GM21381 (cell line): Measurements from ENCODE around the gene NCOA3.

Experiments
- ATAC-seq: cut with Tn5 transposase; IDR thresholded peaks from one replicate; pipeline ENCODE4 v1.9.1; 2021; ENCODE audit warnings: mild to moderate bottlenecking, moderate library complexity; ENCODE audit not compliant: unreplicated experiment

The NCOA3 gene

DNA sequence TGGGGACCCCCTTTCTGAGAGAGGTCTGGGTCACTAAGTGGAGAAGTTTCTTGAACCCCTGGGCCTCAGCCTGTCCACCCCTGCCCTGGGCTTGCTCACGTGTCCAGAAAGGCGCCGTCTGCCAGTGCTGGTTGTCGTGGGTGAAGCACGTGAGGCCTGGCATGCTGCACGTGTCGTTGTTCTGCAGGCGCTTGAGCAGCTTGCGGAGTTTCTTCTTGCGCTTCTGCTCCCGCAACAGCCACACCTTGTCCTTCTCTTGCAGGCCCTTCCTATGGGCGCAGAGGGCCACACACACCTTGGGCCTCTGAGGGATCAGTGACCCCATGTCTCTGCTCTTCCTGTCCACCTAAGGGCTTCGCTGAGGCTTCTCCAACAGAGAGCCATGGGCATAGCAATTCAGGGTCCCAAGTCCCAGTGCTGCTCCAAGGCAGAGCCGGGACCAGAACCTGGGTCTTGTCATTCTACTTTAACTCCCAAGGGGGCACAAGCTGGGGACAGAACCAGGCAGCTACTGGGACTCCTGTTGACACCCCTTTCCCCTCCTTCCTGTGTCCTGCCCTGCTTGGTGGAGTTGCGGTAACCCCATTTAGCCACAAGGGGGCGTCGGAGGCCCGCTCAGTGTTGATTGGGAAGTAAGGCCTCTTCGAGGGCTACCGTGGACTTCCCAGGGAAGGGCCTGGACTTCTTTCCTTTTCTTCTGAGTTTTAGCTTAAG, 161.8 kb downstream of the NCOA3 start:
- no peak for ATAC-seq

DNA sequence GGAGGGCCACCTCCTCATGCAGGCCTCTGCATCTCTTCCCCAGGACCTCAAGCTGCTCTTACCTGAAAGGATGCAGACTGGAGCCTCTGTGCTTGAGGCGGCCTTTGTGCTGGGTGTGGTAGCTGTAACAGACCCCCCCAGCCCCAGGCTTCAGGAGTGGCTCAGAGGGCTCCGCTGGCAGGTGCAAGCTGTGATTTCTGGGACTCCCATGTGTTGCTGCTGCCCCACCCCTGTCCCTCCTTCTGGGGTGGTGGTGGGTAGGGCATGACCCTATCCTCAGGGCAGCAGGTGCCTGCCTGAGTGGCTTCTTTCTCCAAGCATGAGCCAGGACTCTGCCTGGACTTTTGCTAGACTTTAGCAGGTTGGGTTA, 162.4 kb downstream of the NCOA3 start:
- ATAC-seq = no peak

DNA sequence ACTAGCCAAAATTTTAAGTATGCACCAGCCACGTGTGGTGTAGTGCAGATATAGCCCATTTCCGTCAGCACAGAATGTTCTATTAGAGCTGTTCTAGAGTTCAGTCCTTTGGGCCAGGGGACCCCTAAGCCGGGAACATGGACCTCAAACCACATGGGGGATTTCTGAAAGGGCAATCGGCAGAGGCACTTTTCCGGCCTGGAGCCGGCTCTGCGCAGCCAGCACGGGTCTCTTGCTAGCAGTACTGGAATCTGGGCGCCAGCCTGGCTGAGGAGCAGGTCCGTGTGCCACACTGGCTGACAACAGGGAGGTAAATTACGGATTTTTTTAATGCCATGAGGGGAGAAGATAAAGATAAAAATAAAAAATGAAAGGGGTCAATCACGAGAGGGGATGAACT, 163.1 kb downstream of the NCOA3 start:
- ATAC-seq = no peak

DNA sequence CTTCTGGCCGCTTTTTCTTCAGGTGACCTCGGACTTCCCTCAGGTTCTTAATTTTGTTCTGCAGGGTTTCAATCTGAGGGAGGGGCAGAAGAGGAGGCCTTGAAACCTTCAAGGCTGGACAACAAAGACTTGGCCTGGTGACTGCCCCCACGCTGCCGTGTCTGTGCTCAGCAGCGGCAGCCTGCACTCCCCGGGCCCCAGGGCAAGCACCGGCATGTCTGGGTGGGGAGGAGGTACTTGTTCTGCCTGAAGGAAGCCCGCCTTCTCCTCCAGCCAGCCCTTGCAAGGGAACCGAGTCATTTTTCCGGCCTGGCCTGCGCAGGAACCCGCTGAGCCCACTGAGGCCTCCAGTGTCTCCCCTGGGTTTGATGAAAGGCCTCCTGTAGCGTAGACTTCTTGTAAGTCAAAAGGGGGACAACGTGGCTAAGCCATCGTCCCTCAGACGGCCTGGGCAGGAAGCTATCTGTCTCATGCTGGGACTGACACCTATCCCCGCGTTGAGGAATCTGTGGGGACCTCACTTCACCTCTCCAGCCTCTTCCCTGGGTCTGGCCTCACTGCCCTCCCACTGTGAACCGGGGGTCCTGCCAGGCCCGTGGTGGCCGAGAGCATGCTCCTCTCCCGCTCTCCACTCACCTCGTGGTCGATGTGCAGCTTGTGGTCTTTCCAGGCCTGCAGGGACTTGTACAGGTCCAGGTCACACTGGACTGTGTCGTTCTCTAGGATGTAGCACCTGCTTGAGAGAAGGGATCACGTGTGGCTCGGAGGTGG, 163.7 kb downstream of the NCOA3 start:
- ATAC-seq = no peak

DNA sequence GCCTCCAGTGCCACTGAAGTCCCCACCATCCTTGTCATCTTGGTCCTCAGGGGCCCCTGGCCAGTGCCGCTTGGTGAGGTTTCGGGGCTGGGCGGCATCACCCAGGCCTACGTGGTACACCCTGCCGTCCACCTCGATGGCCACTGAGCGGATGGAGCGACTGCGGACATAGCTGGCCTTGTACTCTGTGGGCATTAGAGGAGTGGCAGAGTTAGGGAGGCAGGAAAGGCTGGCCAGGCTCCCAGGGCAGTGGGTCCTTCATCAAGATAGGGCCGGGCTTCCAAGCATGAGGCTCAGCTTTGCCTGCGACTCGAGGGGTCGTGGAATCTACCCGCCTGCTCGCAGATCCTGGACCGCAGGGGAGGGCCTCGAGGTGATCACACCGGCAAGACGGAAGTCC, 164.6 kb downstream of the NCOA3 start:
- ATAC-seq = no peak

DNA sequence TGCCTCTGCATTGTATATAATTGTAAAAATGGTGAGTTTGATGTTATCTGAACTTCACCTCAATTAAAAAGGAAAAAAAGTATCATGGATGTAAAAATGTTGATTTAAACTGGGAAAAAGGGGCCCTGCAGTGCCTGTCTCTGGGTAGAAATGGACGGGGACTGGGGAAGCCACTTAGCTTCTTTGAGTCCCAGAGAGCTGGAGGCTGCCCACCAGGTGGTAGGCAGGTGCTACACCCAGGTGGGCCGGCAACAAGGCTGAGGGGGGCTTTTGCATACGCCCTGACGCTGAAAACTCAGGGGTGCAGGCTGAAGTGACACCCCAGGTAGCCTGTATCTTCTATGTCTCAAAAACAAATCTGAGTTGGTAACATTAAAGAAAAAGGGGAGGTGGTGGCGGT, 165.4 kb downstream of the NCOA3 start:
- ATAC-seq = no peak

DNA sequence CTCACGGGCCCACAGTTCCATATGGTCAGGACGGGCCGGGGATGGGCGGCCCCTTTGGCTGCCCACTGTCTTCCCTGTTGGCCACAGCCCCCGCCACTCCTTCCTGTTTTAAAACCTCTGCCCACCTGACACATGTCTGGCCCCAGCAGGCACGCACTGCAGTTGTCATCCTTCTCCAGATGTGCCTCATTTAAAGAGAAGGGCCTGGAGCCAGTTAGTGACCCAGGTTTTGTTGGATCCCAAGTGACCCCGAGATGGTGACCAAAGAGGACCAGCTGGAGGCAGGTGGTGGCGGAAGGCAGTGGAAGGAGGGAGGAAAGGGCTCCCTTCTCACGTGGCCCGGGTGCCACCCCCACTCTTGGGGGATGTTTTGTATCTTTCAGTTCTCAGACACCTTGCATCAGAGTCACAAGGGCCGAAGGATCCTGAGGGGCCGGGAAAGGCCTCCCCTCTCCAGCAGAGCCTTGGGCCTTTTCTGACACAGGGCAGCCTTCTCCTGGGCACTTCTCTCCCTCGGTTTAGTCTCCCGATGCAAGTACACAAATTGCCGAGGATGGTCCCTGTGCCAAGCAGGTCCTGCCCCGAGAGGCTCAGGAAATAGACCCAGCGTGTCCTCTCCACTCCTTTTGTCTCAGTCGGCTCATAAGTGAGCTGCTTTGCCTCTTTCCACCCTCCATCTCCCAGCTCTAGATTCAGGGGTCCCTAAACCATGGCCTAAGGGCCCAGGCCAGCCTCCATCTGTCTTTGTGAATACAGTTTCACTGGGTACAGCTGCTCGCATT, 166.0 kb downstream of the NCOA3 start:
- ATAC-seq = no peak

DNA sequence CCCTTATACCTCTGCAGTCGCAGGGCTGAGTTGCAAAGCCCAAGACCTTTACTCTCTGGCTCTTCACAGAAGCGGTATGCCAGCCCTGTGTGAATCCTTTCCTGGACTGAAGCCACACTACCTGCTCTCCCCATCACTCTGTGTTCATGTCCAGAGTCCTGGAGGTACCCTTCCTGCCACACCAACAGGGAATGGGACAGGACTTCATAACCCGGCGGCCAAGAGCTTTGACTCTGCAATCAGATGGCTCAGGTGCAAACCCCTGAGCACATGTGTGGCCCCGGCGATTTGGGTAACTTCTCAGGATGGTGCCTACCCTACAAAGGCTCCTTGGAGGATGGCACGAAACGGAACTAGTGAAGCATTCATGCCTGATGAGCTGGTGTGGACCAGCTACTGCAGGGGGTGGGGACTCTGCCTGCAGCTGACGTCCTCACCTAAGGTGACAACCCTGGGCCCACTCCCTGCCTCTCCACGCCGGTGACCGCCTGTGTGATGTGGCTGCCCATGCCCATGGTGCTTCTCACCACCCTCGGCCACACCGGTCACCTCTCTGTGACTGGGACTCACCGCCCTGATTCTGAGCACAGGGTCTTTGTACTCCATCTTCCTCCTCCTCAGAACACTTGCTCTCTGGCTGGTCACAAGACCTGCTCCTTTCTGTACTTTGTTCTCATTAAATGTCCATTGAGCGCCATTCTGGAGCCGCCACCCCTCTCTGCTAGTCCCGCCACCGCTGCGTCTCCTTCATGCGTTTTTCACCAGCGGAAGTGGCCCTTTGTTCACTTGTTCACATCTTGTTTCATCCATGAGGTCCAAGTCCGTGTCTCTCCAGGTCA, 166.8 kb downstream of the NCOA3 start:
- ATAC-seq = no peak

DNA sequence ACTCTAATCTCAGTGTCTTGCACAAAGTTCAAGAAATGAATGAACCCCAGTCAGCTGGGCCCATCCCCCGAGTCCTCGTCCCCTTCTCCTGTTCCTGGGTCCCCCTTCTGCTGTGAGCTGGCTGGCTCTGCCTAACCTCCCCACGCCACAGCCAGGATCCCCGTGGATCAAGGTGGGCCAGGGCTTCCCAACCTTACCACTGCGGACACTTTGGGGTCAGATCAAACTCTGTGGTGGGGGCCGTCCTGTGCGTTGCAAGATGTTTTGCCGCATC, 167.4 kb downstream of the NCOA3 start:
- ATAC-seq = no peak

DNA sequence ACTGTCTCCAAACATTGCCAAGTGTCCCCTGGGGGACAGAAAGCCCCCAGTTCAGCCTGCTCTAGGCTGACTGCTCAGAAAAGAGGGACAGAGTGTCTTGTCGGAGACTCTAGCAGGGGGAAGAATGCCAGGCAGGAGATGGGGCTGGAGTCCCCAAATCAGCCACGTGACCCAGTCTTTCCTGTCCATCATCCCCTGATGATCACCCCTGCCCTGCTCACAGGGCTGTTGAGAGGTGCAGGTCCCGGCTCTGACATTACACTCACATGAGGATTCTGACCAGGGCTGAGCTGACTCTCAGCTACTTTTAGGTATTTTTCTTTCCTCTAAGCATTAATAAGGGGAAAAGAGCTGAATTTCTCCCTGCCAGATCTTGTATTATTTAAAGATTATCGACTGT, 167.8 kb downstream of the NCOA3 start:
- ATAC-seq = no peak

DNA sequence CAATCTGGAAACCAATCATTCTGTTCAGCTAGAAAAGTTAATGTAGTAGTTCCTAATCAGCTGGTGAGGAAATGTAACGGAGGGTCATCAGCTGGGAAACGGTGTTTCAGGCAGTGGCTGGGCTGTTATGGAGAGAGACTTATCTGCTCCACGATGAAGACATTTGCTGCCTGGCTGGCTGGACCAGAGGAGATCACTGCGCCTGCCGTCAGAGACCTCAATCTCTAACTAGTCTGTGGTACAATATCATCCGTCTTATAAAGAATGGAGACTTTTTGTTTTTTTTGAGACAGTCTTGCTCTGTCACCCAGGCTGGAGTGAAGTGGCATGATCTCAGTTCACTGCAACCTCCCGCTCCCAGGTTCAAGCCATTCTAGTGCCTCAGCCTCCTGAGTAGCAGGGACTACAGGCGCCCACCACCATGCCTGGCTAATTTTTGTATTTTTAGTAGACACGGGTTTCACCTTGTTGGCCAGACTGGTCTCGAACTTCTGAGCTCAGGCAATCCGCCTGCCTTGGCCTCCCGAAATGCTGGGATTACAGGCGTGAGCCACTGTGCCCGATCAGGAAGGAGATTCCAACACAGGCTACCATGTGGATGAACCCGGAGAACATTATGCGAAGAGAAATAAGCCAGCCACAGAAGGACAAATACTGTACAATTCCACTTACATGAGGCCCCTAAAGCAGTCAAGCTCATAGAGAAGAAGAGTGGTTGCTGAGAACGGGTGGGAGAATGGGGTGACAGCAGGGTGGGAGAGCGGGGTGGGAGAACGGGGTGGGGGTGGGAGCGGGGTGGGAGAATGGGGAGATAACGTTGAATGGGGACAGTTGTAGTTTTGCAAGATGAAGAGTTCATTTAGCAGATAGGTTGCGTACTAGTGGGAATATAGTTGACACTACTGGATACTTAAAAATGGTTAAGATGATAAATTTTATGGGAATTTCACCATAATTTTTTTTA, 168.5 kb downstream of the NCOA3 start:
- no peak for ATAC-seq

DNA sequence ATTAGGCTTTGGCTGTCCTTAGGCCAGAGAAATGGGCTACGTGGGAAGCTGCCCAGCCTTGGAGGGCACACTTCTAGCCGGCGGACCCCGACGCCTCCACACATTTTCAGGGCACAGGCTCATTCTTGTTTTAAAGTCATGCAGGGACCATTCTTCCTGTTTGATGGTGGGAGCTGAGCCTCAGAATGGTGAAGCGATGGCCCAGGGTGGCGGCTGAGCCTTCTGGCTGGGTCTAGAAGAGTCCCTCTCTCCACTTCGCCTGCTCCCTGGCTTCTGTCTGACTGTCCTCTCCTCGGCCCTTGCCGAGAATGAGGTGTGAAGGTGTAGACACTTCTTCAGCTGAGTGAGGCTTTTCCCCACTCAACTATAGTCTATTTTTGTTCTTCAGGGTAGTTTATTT, 169.2 kb downstream of the NCOA3 start:
- no peak for ATAC-seq

DNA sequence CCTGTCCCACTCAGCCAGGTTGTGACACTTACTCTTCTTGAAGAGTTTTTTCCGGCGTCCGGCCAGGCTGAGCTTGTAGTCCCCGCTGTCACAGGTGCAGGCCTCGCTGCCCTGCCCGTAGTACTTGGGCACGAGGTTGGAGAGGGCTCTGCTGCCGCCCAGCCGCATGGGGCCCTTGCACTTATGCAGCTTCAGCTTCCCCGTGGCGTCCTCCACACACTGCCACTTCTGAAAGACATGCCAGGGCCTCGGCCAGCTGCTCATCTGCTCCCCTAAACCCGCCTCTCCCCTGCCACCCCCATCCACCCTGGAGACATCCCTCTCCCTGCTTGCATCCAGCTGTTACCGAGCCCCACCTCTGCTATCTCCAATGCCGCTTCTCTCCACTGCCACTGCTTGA, 170.5 kb downstream of the NCOA3 start:
- ATAC-seq = no peak

DNA sequence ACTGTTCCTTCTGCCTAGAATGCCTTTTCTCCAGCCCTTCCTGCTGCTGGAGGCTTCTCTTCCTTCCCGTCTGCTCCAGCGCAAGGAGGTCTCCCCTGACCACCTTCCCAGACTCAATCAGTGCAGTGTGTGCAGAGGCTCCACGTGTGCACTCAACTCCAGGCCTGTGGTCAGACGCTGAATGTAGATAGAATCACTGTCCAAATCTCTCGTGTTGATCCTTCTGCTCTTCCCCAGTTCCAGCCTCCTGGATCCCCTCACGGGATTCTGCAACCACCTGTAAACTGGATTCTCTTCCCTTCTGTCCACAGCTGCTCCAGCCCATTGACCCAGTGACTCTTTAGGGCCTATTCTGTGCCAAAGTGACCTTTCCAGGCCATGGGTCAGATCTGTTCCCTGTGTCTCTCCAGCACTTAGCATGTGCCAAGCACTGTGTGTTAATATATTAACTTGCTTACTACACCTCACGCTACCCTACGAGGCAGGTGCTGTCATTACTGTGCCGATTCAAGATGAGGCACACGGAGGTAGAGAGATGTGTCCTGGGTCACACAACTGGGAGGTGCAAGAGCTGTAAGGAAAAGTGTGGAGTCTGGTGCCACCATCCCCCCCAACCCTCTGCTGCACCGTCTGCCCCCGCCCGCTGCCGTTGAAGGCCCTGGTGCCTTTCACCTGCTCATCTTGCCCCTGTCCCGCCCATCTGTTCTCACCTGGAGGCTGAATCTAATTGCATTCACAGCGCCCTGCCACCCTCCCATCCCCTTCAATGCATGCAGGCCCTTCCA, 171.4 kb downstream of the NCOA3 start:
- no peak for ATAC-seq

DNA sequence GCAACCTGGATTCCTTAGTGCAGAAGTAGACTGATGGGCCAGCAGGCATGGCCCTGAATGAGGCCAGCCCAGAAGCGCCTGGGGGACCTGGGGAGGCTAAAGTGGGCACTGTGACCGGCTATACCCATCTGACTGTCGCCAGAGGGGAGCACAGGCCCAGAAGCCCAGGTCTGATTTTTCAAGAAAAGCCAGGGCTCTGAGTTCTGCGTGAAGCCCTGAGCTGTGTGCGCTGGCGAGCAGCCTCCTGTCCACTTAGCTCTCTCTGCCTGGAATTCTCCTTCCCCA, 171.9 kb downstream of the NCOA3 start:
- ATAC-seq = no peak

DNA sequence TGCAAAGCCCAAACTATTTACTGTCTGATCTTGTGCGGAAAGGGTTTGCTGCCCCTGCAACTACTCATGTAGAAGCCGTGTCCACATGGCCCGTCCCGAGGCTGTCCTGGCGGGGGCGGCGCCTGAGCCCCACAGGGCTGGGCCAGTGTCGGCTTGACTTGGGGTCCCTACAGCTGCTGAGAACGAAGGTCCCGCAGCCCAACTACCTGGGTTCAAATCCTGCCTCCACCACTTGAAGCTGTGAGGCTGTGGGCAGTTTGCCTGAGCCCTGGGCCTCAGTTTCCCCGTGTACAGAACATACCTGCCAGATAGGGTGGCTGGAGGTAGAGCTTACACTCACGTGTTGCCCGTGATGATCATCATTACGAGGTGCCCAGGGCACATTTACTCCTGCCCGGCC, 172.5 kb downstream of the NCOA3 start:
- ATAC-seq = no peak

DNA sequence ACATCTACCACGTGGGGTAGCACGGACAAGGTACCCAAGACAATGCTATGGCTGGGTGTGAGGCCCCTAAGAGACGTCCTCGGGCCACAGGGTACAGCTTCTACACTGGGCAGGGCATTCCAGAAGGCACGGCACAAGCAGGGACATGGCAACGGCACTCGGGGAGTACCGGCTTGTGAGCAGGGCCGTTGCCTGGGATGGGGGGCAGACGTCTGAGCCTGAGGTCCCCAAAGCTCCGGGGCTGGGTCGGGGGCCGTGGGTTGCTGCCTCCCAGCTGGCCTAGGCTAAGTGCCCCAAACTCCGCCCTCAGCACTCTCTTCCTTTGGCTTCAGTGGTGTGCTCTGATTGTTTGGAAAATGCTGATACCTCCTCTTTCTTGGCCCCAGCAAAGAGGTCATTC, 173.0 kb downstream of the NCOA3 start:
- no peak for ATAC-seq

DNA sequence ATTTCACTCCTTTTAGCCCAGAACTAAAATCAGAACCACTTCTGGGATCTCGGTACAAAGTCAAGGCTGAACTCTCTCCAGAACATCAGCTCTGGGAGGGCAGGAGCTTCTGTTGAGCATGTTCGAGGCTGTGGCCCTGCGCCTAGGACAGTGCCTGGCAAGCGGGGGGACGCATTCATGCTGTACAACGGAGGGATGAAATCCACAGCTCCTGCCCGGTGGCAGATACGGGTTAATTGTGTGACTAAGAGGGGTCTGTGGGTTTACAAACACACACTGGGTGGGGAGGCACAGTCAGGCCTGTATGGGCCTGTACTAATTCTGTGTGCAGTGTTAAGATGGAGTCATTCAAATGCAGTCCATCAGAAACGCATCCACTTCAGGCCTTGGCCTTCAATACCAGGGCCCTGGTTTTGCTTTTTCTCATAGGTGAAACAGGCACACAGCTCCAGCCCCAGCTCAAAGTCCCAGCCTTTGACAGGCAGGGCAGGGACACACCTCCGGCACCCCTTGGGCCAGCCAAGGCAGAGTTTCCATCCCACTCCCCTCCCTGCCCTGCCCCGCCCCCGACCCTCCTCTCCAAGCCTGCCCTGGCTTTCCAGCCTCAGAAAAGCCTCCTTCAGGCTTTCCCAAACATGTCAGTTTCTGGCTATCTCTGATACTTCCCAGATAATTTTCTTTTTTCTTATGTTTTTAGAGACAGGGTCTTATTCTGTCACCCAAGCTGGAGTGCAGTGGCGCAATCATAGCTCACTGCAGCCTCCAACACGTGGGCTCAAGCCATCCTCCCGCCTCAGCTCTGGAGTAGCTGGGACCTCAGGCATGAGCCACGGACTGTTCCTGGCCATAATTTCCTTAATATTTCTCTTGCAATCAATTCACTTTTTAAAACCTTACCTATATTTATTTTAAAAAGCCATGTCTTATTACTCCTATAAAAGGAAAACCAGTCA, 173.8 kb downstream of the NCOA3 start:
- ATAC-seq = no peak
